Measurements from ENCODE around the gene C2CD4A. TPM values are rescaled to one million over a fixed set of nuclear protein-coding genes. Genes with fewer than 3 reads are reported as not detected.

The C2CD4A gene
- total and polyA plus RNA-seq, 9 of the 15 experiments (the other 6 are each of a cell fraction or from before 2014, with no cell fraction given): not detected

GRCh38 chr15:62027263-62027565, 39.6 kb upstream of the C2CD4A start:
- intact Hi-C loops (cut with micrococcal nuclease): no loop called here
- ChIA-PET CTCF (ENCODE audit: low intra/inter-chr PET ratio) (no interaction called here), POLR2A (interaction anchor here (1.5 kb wide), 1 partner anchor 34 kb away, joined by 4 read pairs; the partner anchor contains the start of gene VPS13C)
- TF ChIP-seq ASH1L (IDR thresholded peaks at IDR 0.05; ENCODE audit: borderline replicate concordance, low read depth, partially characterized antibody) (no peak), E4F1 (CRISPR knock-in tag; IDR thresholded peaks at IDR 0.05; ENCODE audit: borderline replicate concordance) (no peak)
- Histone ChIP-seq H2AFZ (ENCODE audit: low read depth, low read length) (no peak overlapping the region), H3K36me3 (ENCODE audit: control insufficient read depth, insufficient read depth, low read length) (peaks cover 5% of the 10 kb centered on the region; the same call in 1 of the 3 replicates), H3K27me3 (ENCODE audit: control insufficient read depth in 2 of 2, insufficient read depth in 2 of 2, low read length in 2 of 2) (no peaks in the 10 kb centered on the region), H3K27ac (ENCODE audit: extremely low read depth, low read depth, low read length) (no peak overlapping the region), H4K20me1 (replicated peaks; ENCODE audit: control insufficient read depth, insufficient read depth, low read length) (no peaks in the 10 kb centered on the region), H3K79me2 (ENCODE audit: control insufficient read depth, insufficient read depth, low read length) (no peaks in the 10 kb centered on the region), H3K4me3 (no peak overlapping the region), H3K4me2 (ENCODE audit: insufficient read depth, low read length) (no peak overlapping the region), H3K4me1 (replicated peaks in 1 of 2; ENCODE audit: control insufficient read depth in 2 of 2, insufficient read depth in 2 of 2, low read length in 2 of 2) (no peaks in the 10 kb centered on the region), H3K9ac (ENCODE audit: insufficient read depth in 1 of 2, low read depth in 2 of 2, low read length in 2 of 2) (no peak overlapping the region), H3K9me3 (replicated peaks; ENCODE audit: control insufficient read depth, insufficient read depth, low read depth, low read length) (no peaks in the 10 kb centered on the region), H3K9me1 (ENCODE audit: control insufficient read depth, insufficient read depth, low read length) (no peaks in the 10 kb centered on the region)
- no TSS peak for BruUV-seq (replicated peaks)
- DNase-seq (ENCODE audit: extremely low read depth in 1 of 4, low spot score in 3 of 4): no peak
- in situ Hi-C loops (cut with MboI): no loop called here
- 86% methylated on average over 3 of the region's 3 CpGs for WGBS (ENCODE audit: insufficient coverage, low coverage, missing lambda C conversion rate)
- no peak for FAIRE-seq
- no peak for ATAC-seq

DNA sequence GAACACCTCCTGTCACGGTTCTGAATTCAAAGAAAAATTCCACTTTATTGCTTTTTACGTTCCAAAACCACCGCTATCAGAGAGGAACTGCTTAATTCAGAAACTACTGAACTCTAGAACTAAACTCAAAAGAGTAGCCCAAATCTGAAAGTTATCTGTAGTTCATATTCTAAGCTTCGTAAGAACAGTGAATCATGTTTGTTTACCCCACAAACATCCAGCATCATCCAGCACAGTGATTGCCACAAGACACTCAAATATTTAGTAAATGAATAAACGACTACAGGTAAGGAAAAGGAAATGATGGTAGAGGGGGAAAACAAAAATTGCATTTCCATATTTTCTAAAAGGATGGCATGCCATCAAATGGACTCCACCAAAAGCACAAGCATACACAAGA, 38.9 kb upstream of the C2CD4A start:
- Histone ChIP-seq H3K27ac (ENCODE audit: extremely low read depth, low read depth, low read length) (no peak overlapping the region), H3K9me3 (replicated peaks; ENCODE audit: control insufficient read depth, insufficient read depth, low read depth, low read length) (no peaks in the 10 kb centered on the region), H3K79me2 (ENCODE audit: control insufficient read depth, insufficient read depth, low read length) (no peaks in the 10 kb centered on the region), H3K9ac (ENCODE audit: insufficient read depth in 1 of 2, low read depth in 2 of 2, low read length in 2 of 2) (no peak overlapping the region), H2AFZ (ENCODE audit: low read depth, low read length) (no peak overlapping the region), H3K9me1 (ENCODE audit: control insufficient read depth, insufficient read depth, low read length) (no peaks in the 10 kb centered on the region), H3K36me3 (ENCODE audit: control insufficient read depth, insufficient read depth, low read length) (peaks cover 7% of the 10 kb centered on the region; the same call in 1 of the 3 replicates), H4K20me1 (replicated peaks; ENCODE audit: control insufficient read depth, insufficient read depth, low read length) (no peaks in the 10 kb centered on the region), H3K4me3 (no peak overlapping the region), H3K4me2 (ENCODE audit: insufficient read depth, low read length) (no peak overlapping the region), H3K4me1 (replicated peaks in 1 of 2; ENCODE audit: control insufficient read depth in 2 of 2, insufficient read depth in 2 of 2, low read length in 2 of 2) (no peaks in the 10 kb centered on the region), H3K27me3 (ENCODE audit: control insufficient read depth in 2 of 2, insufficient read depth in 2 of 2, low read length in 2 of 2) (no peaks in the 10 kb centered on the region)
- no peak for DNase-seq (ENCODE audit: extremely low read depth in 1 of 4, low spot score in 3 of 4)
- CTCF ChIA-PET (ENCODE audit: low intra/inter-chr PET ratio): no interaction called here
- no TSS peak for BruUV-seq (replicated peaks)
- intact Hi-C loops (cut with micrococcal nuclease) (no loop called here), in situ Hi-C loops (cut with MboI) (no loop called here)
- 65% methylated on average over 5 of the region's 5 CpGs for WGBS (ENCODE audit: insufficient coverage, low coverage, missing lambda C conversion rate)
- no peak for FAIRE-seq
- no peak for ATAC-seq
- POLR2A ChIA-PET: interaction anchor here (1.5 kb wide), 1 partner anchor 33 kb away, joined by 4 read pairs; the partner anchor contains the start of gene VPS13C
- TF ChIP-seq, protein P1, sequence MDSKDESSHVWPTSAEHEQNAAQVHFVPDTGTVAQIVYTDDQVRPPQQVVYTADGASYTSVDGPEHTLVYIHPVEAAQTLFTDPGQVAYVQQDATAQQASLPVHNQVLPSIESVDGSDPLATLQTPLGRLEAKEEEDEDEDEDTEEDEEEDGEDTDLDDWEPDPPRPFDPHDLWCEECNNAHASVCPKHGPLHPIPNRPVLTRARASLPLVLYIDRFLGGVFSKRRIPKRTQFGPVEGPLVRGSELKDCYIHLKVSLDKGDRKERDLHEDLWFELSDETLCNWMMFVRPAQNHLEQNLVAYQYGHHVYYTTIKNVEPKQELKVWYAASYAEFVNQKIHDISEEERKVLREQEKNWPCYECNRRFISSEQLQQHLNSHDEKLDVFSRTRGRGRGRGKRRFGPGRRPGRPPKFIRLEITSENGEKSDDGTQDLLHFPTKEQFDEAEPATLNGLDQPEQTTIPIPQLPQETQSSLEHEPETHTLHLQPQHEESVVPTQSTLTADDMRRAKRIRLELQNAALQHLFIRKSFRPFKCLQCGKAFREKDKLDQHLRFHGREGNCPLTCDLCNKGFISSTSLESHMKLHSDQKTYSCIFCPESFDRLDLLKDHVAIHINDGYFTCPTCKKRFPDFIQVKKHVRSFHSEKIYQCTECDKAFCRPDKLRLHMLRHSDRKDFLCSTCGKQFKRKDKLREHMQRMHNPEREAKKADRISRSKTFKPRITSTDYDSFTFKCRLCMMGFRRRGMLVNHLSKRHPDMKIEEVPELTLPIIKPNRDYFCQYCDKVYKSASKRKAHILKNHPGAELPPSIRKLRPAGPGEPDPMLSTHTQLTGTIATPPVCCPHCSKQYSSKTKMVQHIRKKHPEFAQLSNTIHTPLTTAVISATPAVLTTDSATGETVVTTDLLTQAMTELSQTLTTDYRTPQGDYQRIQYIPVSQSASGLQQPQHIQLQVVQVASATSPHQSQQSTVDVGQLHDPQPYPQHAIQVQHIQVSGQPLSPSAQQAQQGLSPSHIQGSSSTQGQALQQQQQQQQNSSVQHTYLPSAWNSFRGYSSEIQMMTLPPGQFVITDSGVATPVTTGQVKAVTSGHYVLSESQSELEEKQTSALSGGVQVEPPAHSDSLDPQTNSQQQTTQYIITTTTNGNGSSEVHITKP (IDR thresholded peaks at IDR 0.05; ENCODE audit: partially characterized antibody): no peak
- TF ChIP-seq ZNF282 (CRISPR knock-in tag; IDR thresholded peaks at IDR 0.05) (no peak), DIDO1 (tag; IDR thresholded peaks at IDR 0.05; ENCODE audit: low read depth) (no peak), ESRRB (CRISPR knock-in tag; IDR thresholded peaks at IDR 0.05; ENCODE audit: borderline replicate concordance) (no peak), GABPA (tag; conservative IDR thresholded peaks at IDR 0.05; ENCODE audit: low read depth) (no peak), CC2D1A (IDR thresholded peaks at IDR 0.05) (no peak)
- TF ChIP-seq, protein P2, sequence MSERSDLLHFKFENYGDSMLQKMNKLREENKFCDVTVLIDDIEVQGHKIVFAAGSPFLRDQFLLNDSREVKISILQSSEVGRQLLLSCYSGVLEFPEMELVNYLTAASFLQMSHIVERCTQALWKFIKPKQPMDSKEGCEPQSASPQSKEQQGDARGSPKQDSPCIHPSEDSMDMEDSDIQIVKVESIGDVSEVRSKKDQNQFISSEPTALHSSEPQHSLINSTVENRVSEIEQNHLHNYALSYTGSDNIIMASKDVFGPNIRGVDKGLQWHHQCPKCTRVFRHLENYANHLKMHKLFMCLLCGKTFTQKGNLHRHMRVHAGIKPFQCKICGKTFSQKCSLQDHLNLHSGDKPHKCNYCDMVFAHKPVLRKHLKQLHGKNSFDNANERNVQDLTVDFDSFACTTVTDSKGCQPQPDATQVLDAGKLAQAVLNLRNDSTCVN (CRISPR knock-in tag; IDR thresholded peaks at IDR 0.05): no peak

Measured in K562 (cell line).